Activated CD8-positive, alpha-beta T cell treated with anti-CD3 and anti-CD28 coated beads for 36 hours (primary cell): ENCODE measurements around the gene POLDIP3. TPM values are rescaled to one million over a fixed set of nuclear protein-coding genes. Genes with fewer than 3 reads are reported as not detected.
A peak's percentile ranks its signal among the peaks of the same experiment; 100 is the strongest.
"Not testable (repeated sequence)": the region's sequence is repeated elsewhere in the genome, so short reads cannot be mapped to it uniquely, and the experiment has no call there.

Source experiments
- ATAC-seq: fragments of 200-7000 bp; cut with Tn5 transposase; one replicate; pipeline ENCODE4 v1.10.0; 2021; ENCODE audit warnings: mild to moderate bottlenecking, moderate library complexity
- CTCF ChIA-PET: fragments of 350-600 bp; sonication (Branson Sonifier 250); formaldehyde crosslinking; loops from one replicate; lab custom pipeline; 2021; ENCODE audit warnings: antibody characterized with exemption; lab: Charles Lee
- POLR2A ChIA-PET: fragments of 350-600 bp; sonication (Branson Sonifier 250); formaldehyde crosslinking; loops from one replicate; lab custom pipeline; 2021; ENCODE audit warnings: antibody characterized with exemption; lab: Charles Lee
- DNase-seq: peaks from one replicate; pipeline ENCODE4 v3.0.0-alpha.2; 2020
- H3K27ac Mint-ChIP-seq: one replicate; pipeline ENCODE4 v1.8.0; 2021; ENCODE audit warnings: mild to moderate bottlenecking, mixed read lengths
- H3K27me3 Mint-ChIP-seq: one replicate; pipeline ENCODE4 v1.8.0; 2021; ENCODE audit warnings: mixed read lengths
- H3K36me3 Mint-ChIP-seq: one replicate; pipeline ENCODE4 v1.8.0; 2021; ENCODE audit warnings: low read depth, mixed read lengths
- H3K4me1 Mint-ChIP-seq: one replicate; pipeline ENCODE4 v1.8.0; 2021; ENCODE audit warnings: low read depth, mixed read lengths
- H3K4me3 Mint-ChIP-seq: one replicate; pipeline ENCODE4 v1.8.0; 2021; ENCODE audit warnings: mild to moderate bottlenecking, moderate library complexity, mixed read lengths
- H3K9me3 Mint-ChIP-seq: one replicate; pipeline ENCODE4 v1.8.0; 2021; ENCODE audit warnings: mixed read lengths
- intact Hi-C: fragments of 100-400 bp; cut with micrococcal nuclease; formaldehyde crosslinking; loops from one replicate; pipeline ENCODE4 v1.10.0; 2022
- total RNA-seq, 2 experiments: library from RNA; stranded (reverse); gene quantifications; one replicate each; pipeline ENCODE4 v1.2.3, GENCODE V29; 2021
- TF ChIP-seq, protein P1 (sequence below): fragments of 200-600 bp; IDR thresholded peaks from one replicate; pipeline ENCODE4 v1.8.0; 2022; ENCODE audit warnings: antibody characterized with exemption, mild to moderate bottlenecking

The POLDIP3 gene
- total RNA-seq, 2 experiments from 2014 or later: 70.2 to 71.1 TPM

DNA sequence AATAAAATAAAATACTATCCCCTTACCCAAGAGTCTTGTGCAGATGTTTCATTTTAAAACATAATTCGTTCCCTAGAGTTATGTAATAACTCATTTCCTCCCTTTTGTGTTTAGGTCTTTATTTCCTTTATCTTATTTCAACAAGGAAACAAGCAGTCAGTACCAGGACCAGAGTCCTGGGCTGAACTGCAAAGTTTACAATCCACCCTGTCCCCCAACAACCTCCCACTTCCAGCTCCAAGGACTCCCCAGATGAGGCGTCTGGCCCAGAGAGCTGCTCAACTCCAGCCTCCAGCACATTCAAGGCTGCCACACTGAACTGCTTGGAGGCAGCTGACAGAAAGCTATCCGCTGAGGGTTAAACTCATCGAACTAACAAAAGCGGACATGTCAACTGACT lies 4.5 kb downstream of the POLDIP3 start:
- Mint-ChIP-seq H3K27me3 (no peaks in the 10 kb centered on the region), H3K9me3 (no peaks in the 10 kb centered on the region), H3K36me3 (peaks cover 39% of the 10 kb centered on the region), H3K4me1 (peaks cover 57% of the 10 kb centered on the region), H3K27ac (peak overlapping the region; percentile 69), H3K4me3 (no peak overlapping the region)
- ATAC-seq (no peak), DNase-seq (no peak)
- TF ChIP-seq, protein P1, sequence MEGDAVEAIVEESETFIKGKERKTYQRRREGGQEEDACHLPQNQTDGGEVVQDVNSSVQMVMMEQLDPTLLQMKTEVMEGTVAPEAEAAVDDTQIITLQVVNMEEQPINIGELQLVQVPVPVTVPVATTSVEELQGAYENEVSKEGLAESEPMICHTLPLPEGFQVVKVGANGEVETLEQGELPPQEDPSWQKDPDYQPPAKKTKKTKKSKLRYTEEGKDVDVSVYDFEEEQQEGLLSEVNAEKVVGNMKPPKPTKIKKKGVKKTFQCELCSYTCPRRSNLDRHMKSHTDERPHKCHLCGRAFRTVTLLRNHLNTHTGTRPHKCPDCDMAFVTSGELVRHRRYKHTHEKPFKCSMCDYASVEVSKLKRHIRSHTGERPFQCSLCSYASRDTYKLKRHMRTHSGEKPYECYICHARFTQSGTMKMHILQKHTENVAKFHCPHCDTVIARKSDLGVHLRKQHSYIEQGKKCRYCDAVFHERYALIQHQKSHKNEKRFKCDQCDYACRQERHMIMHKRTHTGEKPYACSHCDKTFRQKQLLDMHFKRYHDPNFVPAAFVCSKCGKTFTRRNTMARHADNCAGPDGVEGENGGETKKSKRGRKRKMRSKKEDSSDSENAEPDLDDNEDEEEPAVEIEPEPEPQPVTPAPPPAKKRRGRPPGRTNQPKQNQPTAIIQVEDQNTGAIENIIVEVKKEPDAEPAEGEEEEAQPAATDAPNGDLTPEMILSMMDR: no peak
- intact Hi-C loops: no loop called here
- CTCF ChIA-PET: interaction anchor here (1.2 to 3.4 kb wide), 4 partner anchors 11 to 49 kb away, joined by 3 to 13 read pairs (median 4); no protein-coding TSS in a partner anchor
- POLR2A ChIA-PET: interaction anchor here (0.7 to 9.0 kb wide), 3 partner anchors 12 to 1031 kb away, joined by 3 to 102 read pairs (median 69); no protein-coding TSS in a partner anchor

- no peak for DNase-seq
- H3K27me3 Mint-ChIP-seq: no peaks in the 10 kb centered on the region
- peaks cover 53% of the 10 kb centered on the region for H3K4me1 Mint-ChIP-seq
- peak overlapping the region; percentile 69 for H3K27ac Mint-ChIP-seq
- H3K9me3 Mint-ChIP-seq: no peaks in the 10 kb centered on the region
- POLR2A ChIA-PET: interaction anchor here (1.0 to 9.0 kb wide), 5 partner anchors 10 to 26 kb away, joined by 3 to 102 read pairs (median 4); no protein-coding TSS in a partner anchor
- TF ChIP-seq, protein P1: no peak
- CTCF ChIA-PET: interaction anchor here (1.2 to 3.4 kb wide), 3 partner anchors 9 to 47 kb away, joined by 3 to 13 read pairs (median 5); no protein-coding TSS in a partner anchor
- no peak overlapping the region for H3K4me3 Mint-ChIP-seq
- peaks cover 39% of the 10 kb centered on the region for H3K36me3 Mint-ChIP-seq
- intact Hi-C loops: no loop called here
- peak; percentile 31 for ATAC-seq
Measured at GRCh38 chr22:42608823-42609361, 5.8 kb downstream of the POLDIP3 start.

DNA sequence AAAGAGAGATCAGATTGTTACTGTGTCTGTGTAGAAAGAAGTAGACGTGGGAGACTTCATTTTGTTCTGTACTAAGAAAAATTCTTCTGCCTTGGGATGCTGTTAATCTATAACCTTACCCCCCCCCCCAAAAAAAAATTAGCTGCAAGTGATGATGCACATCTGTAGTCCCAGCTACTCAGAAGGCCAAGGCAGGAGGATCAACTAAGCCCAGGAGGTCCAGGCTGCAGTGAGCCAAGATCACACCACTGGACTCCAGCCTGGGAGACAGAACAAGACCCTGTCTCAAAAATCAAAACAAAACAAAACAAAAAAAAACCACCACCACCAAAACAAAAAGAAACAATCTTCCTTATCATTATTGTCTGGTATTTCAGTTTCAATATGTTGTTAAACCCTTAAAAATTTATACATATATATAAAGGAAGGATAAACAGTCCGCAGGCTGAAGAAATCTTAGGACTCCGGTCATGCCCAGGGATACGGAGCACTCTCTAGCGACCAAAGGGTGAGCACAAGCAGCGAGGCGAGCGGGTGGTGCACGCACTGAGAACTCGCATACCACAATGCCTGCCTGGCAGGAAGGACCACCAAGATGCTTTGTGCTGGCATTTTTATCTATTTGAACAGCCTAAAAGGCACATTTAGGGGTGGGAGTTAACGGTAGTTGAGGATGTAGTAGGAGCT lies 6.4 kb downstream of the POLDIP3 start:
- H3K4me1 Mint-ChIP-seq: peaks cover 55% of the 10 kb centered on the region
- peak overlapping the region; percentile 69 for H3K27ac Mint-ChIP-seq
- H3K4me3 Mint-ChIP-seq: no peak overlapping the region
- H3K36me3 Mint-ChIP-seq: peaks cover 36% of the 10 kb centered on the region
- no peaks in the 10 kb centered on the region for H3K27me3 Mint-ChIP-seq
- no peaks in the 10 kb centered on the region for H3K9me3 Mint-ChIP-seq
- POLR2A ChIA-PET: interaction anchor here (1.0 to 9.0 kb wide), 5 partner anchors 10 to 25 kb away, joined by 3 to 102 read pairs (median 4); no protein-coding TSS in a partner anchor
- no peak for ATAC-seq
- TF ChIP-seq, protein P1: no peak
- no peak for DNase-seq
- CTCF ChIA-PET: interaction anchor here (1.8 to 3.4 kb wide), 2 partner anchors 14 to 46 kb away, joined by 5 to 13 read pairs; no protein-coding TSS in a partner anchor
- intact Hi-C loops: no loop called here

DNA sequence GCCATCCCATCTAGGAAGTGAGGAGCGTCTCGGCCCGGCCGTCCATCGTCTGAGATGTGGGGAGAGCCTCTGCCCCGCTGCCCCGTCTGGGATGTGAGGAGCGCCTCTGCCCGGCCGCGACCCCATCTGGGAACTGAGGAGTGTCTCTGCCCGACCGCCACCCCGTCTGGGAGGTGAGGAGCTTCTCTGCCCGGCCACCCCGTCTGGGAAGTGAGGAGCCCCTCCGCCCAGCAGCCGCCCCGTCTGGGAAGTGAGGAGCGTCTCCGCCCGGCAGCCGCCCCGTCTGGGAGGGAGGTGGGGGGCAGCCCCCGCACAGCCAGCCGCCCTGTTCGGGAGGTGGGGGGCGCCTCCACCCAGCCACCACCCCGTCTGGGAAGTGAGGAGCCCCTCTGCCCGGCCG lies 7.0 kb downstream of the POLDIP3 start:
- intact Hi-C loops, H3K27me3 Mint-ChIP-seq, CTCF ChIA-PET, POLR2A ChIA-PET, H3K9me3 Mint-ChIP-seq, H3K4me3 Mint-ChIP-seq, ATAC-seq, DNase-seq, H3K27ac Mint-ChIP-seq: not testable (repeated sequence)
- Mint-ChIP-seq H3K4me1 (peaks cover 51% of the 10 kb centered on the region), H3K36me3 (peaks cover 34% of the 10 kb centered on the region)

DNA sequence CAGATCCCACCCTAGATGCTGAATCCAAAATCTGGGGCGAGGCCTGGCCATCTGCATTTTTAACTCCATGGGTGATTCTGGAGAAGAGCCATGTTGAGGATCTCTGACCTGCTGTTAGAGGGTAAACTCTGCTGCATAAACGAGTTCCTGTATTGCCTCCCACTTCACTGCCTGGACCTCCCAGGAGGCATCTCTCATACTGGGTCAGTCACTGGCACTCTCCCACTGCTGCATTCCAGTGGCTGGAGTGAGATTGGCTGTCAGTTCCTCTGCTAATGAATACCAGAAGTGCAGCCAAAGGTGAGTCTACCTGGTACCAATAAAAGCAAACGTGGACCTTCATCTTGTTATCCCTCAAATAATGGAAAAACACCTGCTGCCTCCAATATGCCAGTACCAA lies 10.3 kb downstream of the POLDIP3 start:
- H3K27me3 Mint-ChIP-seq: no peaks in the 10 kb centered on the region
- TF ChIP-seq, protein P1: no peak
- POLR2A ChIA-PET: interaction anchor here (1.0 to 2.9 kb wide), 2 partner anchors 8 to 22 kb away, joined by 3 to 9 read pairs; no protein-coding TSS in a partner anchor
- no peak overlapping the region for H3K27ac Mint-ChIP-seq
- DNase-seq (no peak), ATAC-seq (no peak)
- H3K36me3 Mint-ChIP-seq: peaks cover 42% of the 10 kb centered on the region
- CTCF ChIA-PET: no interaction called here
- no peak overlapping the region for H3K4me3 Mint-ChIP-seq
- intact Hi-C loops: no loop called here
- peaks cover 32% of the 10 kb centered on the region for H3K4me1 Mint-ChIP-seq
- H3K9me3 Mint-ChIP-seq: no peaks in the 10 kb centered on the region
